NCI-H128 (cell line): ENCODE results near the gene OR7G3.

Experiments
- DNase-seq: peaks from one replicate; lab custom pipeline; 2025; ENCODE audit not compliant: unreplicated experiment; lab: John Stamatoyannopoulos, UW

Gene OR7G3

DNA sequence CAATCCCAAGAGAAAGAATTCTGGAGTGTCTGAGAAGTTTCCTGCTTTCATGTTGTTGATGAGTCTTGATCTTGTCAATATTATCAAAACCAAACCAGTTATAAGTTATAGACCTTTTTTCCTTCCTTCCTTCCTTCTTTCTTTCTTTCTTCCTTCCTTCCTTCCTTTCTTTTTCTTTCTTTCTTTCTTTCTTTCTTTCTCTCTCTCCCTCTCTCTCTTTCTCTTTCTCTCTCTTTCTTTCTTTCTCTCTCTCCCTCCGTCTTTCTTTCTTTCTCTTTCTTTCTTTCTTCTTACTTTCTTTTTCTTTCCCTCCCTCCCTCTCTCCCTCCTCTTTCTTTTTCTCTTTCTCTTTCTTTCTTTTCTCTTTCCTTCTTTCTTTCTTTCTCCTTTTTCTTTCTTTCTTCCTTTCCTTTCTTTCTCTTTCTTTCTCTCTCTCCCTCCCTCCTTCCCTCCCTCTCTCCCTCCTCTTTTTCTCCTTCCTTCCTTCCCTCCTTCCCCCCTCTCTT lies at the start of gene OR7G3:
Gene OR7G3, minus strand, starts transcription at position 51 of the 506 bp plus-strand sequence. Its CDS starts 0 bp downstream, at position 51.
- DNase-seq, result no peak

DNA sequence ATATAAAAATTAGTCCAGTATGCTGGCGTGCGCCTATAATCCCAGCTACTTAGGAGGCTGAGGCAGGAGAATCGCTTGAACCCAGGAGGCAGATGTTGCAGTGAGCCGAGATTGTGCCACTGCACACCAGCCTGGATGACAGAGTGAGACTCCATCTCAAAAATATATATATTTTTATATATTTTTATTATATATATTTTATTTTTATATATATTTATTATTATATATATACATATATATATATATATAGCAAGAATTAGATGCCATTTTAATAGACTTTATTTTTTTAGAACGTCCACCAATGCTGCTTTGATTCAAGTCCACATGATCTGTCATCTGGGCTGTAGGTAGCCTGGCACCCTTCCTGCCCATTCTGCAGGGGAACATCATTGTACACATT lies 48.6 kb upstream of the OR7G3 start:
- no peak for DNase-seq

DNA sequence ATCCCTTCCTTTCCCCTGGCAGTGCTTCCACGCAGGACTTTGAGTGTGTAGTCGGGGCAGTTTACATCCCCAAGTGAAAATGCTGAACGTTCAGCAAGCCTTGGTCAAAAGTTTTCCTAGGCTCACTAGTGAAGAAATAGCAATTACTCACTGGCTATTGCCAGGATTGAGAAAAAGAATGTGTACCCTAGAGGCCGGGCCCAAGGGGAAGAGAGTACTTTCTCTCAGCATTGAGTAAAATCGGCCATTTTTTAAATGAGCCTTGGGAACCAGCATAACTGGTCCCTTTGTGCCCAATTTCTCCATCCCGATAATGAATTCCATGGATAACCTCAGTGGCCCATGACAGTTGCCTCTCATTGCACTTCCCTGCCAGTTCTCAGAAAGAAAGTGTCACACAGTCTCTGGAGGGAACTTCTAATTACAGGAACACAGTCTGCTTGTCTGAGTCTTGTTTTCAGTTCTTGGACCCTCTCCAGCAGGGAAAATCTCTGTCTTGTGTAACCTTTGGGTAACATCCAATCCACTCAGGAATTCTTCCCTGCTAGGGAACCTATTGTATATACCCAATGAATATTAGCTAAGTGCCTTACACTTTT lies 44.7 kb upstream of the OR7G3 start:
- DNase-seq, result no peak

DNA sequence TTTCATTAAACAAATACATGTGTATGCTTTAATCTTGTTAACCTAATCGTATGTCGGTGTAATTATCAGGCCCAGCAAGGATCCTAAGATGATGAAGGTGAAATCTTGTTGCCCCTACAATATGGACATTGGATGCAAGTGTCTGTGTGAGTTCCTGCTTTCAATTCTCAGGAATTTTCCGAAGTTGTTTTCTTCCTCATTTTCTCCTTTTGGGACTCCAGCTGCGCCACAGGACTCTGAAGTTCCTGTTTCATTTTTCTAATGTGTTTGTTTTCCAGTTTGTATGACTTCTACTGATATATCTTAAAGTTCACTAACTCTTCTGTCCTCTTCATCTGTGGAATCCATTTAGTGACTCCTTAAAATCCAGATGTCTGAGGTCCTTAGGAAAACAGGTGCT lies 40.1 kb upstream of the OR7G3 start:
- no peak for DNase-seq

DNA sequence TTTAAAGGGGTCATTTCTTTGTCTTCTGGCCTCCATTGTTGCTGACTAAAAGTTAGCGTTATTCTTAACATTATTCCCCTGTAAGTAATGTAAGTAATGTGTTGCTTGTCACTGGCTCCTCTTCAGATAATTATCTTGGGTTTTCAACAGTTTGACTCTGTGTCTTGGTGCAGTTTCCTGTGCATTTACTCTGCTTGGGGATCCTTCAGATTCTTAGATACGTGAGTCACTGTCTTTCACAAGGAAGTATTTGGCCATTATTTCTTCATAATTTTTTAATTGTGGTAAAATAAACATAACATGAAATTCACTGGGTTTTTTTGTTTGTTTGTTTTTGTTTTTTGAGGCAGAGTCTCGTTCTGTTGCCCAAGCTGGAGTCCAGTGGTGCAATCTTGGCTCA lies 38.5 kb upstream of the OR7G3 start:
- DNase-seq, result no peak

DNA sequence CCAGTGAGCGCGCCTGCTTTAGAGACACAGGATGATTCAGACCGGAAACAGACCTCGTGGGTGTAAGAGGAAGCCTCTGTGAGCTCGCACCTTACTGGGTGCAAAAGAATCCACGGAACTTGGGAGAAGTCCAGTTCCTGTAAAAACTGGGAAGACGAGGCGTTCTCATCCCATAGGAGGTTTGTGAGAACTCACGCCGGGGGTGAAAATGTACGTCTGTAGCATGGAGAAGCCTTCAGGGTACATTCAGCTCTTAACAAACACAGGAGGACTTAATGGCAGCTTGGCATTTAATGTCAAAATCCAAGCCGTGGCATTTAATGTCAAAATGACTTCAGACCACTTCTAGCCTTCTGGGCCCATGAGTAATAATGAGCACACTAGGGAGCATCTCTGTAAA lies 34.7 kb upstream of the OR7G3 start:
- no peak for DNase-seq

DNA sequence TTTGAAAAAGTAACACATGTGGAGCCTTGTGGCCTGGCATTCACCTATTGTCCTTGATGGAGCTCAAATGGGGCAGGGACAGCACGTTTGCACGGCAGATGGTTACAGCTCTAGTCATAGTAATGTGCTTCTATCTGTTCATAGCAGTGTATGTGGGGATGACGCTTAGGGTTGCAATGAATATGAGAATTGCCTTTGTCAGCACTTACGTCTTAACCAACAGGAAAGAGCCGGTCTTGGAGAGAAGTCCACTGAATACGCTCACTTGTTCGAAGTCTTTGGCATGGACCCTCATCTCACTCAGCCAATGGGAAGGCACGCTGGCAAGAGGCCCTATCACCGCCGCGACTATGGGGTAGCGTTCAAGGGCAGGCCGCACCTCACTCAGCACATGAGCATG lies 33.1 kb upstream of the OR7G3 start:
- no peak for DNase-seq

DNA sequence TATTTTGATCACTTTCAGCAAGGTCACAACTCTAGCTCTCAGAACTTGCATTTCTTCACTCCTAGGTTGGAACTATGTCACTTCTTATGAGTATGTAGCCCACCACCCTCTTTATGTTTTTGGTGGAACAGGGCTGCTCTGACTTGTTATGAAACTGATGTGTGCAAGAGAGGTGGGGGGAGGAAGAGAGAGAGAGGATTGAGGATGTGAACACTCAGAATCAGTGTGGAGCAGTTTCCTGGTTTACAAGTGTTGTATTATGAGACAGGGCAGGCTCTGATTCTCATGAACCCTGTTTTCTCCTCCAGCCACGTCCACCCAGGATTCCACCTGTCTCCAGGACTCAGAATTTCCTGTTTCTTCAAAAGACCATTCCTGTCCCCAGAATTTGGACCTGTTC lies 29.6 kb upstream of the OR7G3 start:
- no peak for DNase-seq

DNA sequence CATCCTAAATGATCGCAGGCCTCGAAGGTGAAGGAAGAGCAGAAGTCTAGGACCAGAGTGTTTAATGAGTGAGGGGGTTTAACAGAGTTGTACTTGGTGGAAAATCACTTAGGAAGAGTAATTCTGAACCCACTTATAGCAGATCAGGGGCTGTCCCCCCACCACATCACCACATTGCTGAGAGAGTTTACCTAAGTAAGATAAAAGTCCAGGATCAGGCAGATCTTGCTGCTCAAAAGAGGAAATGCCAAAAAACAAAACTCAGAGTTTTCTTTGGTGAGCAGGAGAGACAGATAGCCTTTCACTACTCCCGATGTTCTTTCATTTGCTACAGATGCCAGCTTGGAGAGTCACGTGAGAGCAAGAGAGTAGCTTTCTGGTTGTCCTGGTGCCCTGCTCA lies 28.8 kb upstream of the OR7G3 start:
- no peak for DNase-seq

DNA sequence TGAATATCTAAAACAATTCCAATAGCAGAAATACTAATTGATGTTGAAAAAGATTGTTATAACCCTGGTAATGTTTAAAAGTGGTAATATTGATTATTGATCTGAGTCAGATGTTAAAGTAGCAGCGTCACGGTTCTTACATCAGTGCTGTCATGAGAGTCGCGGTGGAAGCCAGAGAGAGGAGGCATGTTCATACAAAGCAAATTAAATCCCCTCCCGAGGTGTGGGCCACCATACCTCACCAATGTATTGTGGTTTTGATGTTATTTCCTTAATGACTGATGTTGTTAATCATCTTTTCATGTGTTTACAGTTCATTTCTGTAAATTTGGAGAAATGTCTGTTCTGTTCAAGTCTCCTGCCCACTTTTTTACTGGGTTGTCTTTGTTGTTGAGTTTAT lies 24.6 kb upstream of the OR7G3 start:
- DNase-seq, result no peak

DNA sequence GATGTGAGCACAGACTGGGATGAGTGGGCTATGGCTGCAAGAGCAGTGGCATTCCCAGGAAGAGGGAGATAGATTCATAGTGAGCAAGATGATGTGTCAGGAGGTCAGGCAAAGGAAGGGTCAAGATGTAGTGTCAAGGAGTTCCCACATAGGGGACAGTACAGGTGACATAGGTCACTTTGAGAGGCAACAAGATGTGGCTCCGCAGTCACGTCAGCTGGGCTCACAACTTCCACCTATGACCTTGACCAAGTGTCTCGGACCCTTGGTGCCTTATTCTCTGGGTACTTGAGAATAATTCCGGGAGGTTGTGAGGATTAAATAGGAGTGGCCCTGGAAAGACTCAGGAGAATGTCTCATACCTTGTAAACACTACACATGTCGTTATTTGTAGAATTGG lies 23.9 kb upstream of the OR7G3 start:
- DNase-seq, result no peak

DNA sequence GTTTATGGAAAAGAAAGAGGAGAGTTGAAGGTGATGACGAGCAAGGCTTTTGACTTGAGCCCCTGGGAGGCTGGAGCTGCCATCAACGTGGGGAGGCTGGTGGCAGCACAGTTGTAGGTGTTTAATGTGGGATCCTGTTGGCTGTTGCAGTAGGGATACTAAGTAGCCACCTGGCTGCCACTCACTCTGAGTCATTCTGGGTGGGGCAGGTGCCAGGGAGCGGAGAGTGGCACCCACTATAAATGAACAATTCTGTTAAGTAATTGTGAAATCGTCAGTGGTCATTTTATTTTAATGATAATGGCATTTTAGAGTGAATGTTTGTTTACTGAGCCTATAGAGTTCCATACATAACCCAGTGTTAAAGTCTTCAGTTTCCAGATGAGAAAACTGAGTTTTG lies 23.2 kb upstream of the OR7G3 start:
- no peak for DNase-seq

DNA sequence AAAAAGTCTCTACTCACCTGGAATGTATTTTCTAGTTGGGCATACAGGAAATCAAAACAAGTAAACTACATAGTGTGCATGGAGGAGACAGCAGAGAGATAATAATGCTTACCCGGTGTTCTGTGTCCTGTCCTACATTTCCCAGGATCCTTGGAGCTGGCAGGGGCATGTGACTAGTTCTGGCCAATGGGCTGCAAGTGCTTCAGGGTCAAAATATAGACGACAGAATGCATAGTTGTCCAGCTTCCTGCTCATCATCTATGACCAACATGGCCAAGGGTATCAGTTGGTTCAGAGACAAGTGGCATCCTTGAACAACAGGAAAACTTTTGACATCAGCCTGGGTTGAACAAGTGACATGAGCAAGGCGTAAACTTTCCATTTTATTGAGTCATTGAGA lies 21.9 kb upstream of the OR7G3 start:
- no peak for DNase-seq

DNA sequence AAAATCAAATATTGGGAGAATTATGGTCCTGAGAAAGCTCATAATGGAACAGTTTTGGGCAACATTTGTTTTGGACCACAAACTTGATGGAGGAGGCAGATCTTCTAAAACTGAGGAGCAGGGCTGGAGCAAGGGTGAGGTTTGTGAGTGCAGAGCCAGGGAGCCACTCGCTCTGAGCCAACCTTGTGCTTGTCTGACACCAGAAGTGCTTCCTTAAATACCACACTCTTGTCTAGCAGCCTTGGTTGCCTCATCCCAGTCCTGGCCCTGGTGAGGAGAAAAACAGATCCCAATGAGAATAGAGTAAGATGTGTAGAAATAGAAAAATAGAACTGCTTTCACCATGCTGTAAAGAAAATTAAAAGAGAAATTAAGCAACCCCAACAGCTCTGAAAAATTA lies 20.1 kb upstream of the OR7G3 start:
- no peak for DNase-seq

DNA sequence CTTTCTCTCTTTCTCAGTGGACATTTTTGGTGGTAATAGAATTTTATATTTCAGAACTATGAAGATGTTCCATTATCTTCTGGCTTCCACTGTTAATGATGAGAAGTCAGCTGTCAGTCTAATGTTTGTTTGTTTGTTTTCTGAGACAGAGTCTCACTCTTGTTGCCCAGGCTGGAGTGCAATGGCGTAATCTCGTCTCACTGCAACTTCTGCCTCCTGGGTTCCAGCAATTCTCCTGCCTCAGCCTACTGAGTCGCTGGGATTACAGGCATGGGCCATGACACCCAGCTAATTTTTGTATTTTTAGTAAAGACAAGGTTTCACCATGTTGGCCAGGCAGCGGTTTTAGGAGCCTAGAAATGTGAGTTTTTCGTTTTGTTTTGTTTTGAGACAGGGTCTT lies 18.2 kb upstream of the OR7G3 start:
- no peak for DNase-seq

DNA sequence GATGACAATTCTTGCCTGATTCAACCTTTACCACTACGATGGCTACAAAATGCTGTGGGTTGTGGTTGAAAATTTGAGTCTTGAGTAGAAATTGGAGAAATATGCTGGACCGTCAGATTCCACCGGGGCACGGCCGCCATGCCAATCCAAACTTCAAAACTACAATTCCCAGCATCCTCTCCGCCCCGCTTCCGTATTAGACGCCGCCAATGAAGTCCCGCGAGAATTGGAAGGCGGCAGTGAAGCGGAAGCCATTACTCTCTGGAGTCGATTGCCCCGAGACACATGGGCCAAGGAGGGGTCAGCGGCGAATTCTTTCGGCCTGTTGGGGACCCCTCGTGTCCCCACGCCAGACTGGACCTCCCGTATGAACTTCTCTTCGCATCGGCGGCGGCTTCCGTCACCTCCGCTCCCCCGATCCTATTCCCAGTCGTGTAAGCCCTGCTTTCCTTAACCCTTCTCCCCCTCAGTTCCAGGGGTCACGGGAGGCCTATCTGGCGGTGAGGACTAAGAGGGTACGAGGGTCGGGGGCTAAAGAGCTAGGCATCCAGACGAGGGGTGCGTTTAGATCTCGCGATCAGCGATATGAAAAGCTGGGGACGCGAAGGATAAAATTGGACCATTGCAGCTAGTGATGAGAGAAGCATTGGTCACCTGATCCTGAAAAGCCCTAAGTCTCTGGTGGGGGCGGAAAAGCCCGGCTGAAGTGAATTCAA lies 13.6 kb upstream of the OR7G3 start, which contains the start of gene ZNF317:
Gene ZNF317, plus strand, starts transcription at position 239 of the 716 bp plus-strand sequence. CDS start 15,620 bp downstream, outside the sequence.
- peak; percentile 91 for DNase-seq

DNA sequence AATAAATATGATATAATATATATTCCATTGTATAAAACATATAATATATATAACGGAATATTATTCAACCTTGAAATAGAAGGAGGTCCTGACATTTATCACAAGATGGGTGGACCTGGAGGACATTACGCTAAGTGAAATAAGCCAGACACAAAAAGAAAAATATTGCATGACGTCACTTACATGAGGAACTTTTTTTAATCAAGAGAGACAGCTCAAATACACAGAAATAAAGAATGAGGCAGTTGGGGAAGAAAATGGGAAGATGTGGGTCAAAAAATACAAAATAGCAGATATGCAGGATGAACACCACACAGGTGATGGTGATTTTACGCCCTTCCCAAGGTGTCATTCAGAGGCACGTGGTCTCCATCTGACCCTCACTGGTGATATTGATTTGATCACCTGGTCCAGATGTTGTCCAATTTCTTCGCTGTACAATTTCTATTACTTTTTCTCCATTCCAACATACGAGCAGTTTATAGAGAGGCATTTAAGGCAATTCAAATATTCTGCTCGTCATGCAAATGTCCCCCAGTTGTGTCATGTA lies 12.9 kb upstream of the OR7G3 start:
- no peak for DNase-seq

DNA sequence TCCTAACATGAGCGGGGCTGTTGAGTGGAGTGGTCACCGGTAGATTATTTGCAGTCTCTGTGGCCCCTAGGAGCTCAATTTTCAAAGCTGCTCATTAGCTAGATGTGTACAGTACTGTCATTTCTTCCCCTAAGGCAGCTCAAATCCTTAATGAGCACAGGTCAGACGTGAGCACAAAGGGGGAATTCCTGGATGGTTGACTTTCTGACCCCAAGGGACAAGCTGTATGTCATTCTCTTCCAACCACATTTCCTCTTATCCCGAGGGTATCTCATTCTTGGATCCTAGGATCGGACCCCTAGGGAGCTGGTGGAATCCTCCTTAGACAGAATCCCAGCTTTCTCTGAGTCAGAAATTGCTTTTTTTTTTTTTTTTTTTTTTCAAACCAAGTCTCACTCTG lies 5.7 kb upstream of the OR7G3 start:
- DNase-seq, result no peak

DNA sequence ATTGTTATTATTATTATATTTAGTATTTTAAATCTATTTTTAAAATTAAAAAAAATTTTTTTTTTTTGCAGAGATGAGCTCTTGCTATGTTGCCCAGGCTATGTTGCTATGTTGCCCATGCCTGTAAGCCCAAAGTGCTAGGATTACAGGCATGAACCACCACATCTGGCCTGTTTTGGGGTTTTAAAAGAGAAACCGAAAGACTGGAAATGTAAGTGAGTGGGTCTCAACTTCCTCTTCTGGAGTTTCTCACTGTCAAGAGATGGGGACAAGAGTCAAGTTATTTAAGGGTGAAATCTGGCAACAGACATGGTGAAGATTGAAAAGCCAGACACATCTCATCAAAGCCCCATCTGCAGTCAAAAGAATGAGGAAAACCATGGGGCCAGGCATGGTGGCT lies 4.2 kb upstream of the OR7G3 start:
- DNase-seq, result no peak

DNA sequence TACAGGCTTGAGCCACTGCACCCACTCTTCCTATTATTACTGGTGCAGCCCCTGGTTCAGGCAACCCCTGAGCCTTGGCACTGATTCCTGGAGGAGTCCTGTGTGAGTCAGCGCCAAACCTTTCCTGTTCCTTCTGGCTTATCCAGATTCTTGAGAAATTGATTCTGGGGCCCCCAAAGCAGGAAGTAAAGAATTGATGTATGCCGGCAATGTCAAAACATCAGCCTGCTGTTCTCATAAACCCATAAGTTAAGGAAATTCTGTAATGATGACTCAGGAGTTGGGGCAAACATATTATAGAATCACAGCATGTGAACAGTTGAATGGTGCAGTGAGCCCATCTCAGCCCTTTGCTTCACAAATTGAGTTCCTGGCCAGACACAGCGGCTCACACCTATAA lies 1.4 kb upstream of the OR7G3 start:
- no peak for DNase-seq

DNA sequence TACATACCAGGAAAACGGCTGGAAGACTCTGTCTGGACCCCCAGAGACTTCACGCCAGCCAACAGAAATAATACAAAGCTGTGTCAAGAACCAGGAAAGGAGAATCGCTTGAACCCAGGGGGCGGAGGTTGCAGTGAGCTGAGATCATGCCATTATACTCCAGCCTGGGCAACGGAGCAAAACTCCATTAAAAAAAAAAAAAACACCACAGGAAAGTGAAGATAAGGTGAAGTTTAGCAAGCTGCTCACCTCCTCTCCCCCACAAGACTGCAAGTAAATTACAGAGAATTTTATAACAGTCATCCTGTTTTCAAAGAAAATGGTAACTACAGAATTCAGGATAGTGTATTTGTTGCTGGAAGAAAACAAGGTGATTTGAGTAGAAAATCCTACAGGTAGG lies 10.2 kb downstream of the OR7G3 start:
- no peak for DNase-seq

DNA sequence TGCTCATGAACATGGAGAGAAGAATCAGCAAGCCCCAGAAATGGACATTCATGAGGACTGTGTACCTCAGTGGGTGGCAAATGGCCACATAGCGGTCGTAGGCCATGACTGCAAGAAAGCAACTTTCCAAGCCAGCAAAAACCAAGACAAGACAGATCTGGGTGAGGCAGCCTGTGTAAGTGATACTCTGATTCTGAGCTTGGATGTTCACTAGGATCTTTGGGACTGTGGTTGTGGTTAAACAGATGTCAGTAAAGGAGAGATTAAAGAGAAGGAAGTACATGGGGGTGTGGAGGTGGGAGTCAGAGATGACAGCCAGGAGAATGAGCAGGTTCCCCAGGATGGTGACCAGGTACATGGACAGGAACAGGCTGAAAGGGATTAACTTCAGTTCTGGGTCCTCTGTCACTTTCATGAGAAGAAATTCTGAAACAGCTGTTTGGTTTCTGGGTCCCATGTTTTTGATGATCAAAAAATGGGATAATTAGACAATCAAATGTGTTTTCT lies 11.4 kb downstream of the OR7G3 start, which contains the start of gene OR7G1:
Gene OR7G1, minus strand, starts transcription at position 457 of the 507 bp plus-strand sequence. Its CDS starts 0 bp downstream, at position 457.
- no peak for DNase-seq
